Breast epithelium (tissue), 4 donors: Measurements from ENCODE around the gene UNC5B. TPM values are rescaled to one million over a fixed set of nuclear protein-coding genes. Genes with fewer than 3 reads are reported as not detected.

Source experiments
- DNase-seq, 2 donors: peaks; one replicate each; pipeline ENCODE4 v3.0.0-alpha.2; 2019; ENCODE audit warnings: low spot score in 2 of 2
- H3K27ac ChIP-seq, 2 donors: fragments of 200-600 bp; sonication (generic) in 1 of 2; one replicate each; pipeline ENCODE4 v1.5.1; 2016 to 2019; ENCODE audit warnings: mild to moderate bottlenecking in 1 of 2
- H3K27me3 ChIP-seq, 2 donors: fragments of 200-600 bp; sonication (generic) in 1 of 2; one replicate each; pipeline versions ENCODE4 v1.5.1 to v1.6.0; 2017 to 2019; ENCODE audit warnings: control low read depth in 1 of 2, mild to moderate bottlenecking in 1 of 2
- H3K36me3 ChIP-seq: fragments of 200-600 bp; one replicate; pipeline ENCODE4 v1.5.1; 2019
- H3K4me1 ChIP-seq, 2 donors: fragments of 200-600 bp; sonication (generic); one replicate each; pipeline ENCODE4 v1.5.1; 2016 to 2019; ENCODE audit warnings: control low read depth in 1 of 2
- H3K4me3 ChIP-seq, 3 donors: fragments of 200-600 bp; sonication (generic); 1 replicate in 2 of 3; 2 replicates in 1 of 3; pipeline ENCODE4 v1.5.1; 2016 to 2019; ENCODE audit warnings: mild to moderate bottlenecking in 3 of 3, moderate library complexity in 2 of 3
- H3K9me3 ChIP-seq, 2 donors: fragments of 200-600 bp; sonication (generic) in 1 of 2; one replicate each; pipeline ENCODE4 v1.5.1; 2016 to 2019; ENCODE audit warnings: control low read depth in 1 of 2
- POLR2A ChIP-seq: fragments of 450-650 bp; IDR thresholded peaks from one replicate; pipeline ENCODE4 v1.6.1; 2016; ENCODE audit warnings: antibody characterized with exemption, mild to moderate bottlenecking, moderate library complexity
- POLR2AphosphoS5 ChIP-seq, 3 donors: sonication (generic); formaldehyde crosslinking; IDR thresholded peaks; one replicate each; pipeline ENCODE4 v1.6.1; 2017; ENCODE audit warnings: antibody characterized with exemption in 3 of 3
- intact Hi-C: fragments of 100-400 bp; cut with DNase I; formaldehyde crosslinking; loops from one replicate; pipeline ENCODE4 v1.15.1; 2023; ENCODE audit warnings: low total_unique reads
- total RNA-seq, 3 donors: library from RNA; depleted of rRNA; stranded (reverse); fragments of >200 nt; gene quantifications; one replicate each; pipeline ENCODE4 v1.1.0, GENCODE V29; 2016
- TF ChIP-seq, protein P1 (sequence below), 3 donors: fragments of 450-650 bp; IDR thresholded peaks; one replicate each; pipeline ENCODE4 v1.5.1; 2016 to 2017; ENCODE audit warnings: antibody characterized with exemption in 3 of 3, mild to moderate bottlenecking in 3 of 3, moderate library complexity in 3 of 3

UNC5B gene
- total RNA-seq, 3 donors from 2014 or later, result 0.80 to 4.9 (median 3.5) TPM

DNA sequence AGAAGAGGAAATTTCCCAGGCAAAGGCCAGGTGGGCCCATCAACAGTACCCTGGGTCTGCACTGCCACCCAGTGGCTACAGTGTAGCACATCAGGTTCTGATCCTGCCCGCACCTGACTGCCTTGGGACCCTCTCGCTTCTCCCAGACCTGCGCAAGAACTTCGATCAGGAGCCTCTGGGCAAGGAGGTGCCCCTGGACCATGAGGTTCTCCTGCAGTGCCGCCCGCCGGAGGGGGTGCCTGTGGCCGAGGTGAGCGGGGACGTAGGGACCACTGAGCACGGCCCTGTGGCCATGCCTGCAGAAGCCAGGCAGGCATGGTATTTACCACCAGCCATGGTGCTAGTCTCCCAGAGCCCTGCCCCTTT, 72.8 kb downstream of the UNC5B start:
- intact Hi-C loops, result no loop called here
- no peaks in the 10 kb centered on the region for H3K27me3 ChIP-seq
- TF ChIP-seq, protein P1, sequence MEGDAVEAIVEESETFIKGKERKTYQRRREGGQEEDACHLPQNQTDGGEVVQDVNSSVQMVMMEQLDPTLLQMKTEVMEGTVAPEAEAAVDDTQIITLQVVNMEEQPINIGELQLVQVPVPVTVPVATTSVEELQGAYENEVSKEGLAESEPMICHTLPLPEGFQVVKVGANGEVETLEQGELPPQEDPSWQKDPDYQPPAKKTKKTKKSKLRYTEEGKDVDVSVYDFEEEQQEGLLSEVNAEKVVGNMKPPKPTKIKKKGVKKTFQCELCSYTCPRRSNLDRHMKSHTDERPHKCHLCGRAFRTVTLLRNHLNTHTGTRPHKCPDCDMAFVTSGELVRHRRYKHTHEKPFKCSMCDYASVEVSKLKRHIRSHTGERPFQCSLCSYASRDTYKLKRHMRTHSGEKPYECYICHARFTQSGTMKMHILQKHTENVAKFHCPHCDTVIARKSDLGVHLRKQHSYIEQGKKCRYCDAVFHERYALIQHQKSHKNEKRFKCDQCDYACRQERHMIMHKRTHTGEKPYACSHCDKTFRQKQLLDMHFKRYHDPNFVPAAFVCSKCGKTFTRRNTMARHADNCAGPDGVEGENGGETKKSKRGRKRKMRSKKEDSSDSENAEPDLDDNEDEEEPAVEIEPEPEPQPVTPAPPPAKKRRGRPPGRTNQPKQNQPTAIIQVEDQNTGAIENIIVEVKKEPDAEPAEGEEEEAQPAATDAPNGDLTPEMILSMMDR (IDR thresholded peaks at IDR 0.05), result peak in 2 of 3 donors; percentile 71 to 82
- TF ChIP-seq POLR2A (no peak), POLR2AphosphoS5 (IDR thresholded peaks at IDR 0.05) (no peak)
- no peaks in the 10 kb centered on the region for H3K36me3 ChIP-seq
- H3K4me1 ChIP-seq, result no peaks in the 10 kb centered on the region
- no peak overlapping the region for H3K4me3 ChIP-seq
- no peaks in the 10 kb centered on the region for H3K9me3 ChIP-seq
- no peak overlapping the region for H3K27ac ChIP-seq
- DNase-seq, result no peak

GRCh38 chr10:71285986-71286385, 73.6 kb downstream of the UNC5B start:
- TF ChIP-seq, protein P1 (IDR thresholded peaks at IDR 0.05), result no peak
- TF ChIP-seq POLR2AphosphoS5 (IDR thresholded peaks at IDR 0.05) (no peak), POLR2A (no peak)
- no peak for DNase-seq
- Histone ChIP-seq H3K9me3 (no peaks in the 10 kb centered on the region), H3K27ac (no peak overlapping the region), H3K27me3 (no peaks in the 10 kb centered on the region), H3K4me3 (no peak overlapping the region), H3K36me3 (no peaks in the 10 kb centered on the region), H3K4me1 (no peaks in the 10 kb centered on the region)
- intact Hi-C loops, result no loop called here

DNA sequence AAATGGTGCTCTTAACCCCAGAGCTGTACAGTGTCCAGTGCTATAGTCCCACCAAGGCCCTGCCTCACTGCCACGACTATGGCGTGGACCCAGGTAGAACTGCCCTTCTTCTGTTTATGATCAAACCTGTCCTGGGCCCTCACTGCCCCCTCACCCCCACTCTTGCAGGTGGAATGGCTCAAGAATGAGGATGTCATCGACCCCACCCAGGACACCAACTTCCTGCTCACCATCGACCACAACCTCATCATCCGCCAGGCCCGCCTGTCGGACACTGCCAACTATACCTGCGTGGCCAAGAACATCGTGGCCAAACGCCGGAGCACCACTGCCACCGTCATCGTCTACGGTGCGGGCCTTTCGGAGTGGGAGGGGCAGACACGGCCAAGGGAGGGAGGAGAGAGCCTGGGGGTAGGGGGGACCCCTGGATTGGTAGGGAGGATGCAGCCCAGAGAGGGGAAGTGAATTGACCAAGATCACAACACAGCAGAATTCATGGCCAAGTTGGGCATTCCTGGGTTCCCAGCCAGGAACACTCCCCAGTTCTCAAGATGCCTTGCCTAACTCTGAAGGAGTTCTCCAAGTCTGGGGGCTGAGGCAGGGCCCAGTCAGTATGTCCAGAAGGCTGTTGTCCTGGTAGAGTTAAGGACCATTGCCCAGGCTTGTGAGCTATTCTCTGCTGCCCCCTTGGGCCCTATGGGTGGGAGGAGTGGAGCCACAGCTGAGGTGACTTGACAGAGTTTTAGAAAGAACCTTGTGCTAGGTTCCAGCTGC, 74.3 kb downstream of the UNC5B start:
- H3K4me3 ChIP-seq, result no peak overlapping the region
- H3K36me3 ChIP-seq, result no peaks in the 10 kb centered on the region
- DNase-seq, result no peak
- TF ChIP-seq POLR2AphosphoS5 (IDR thresholded peaks at IDR 0.05), result no peak
- no peak for TF ChIP-seq POLR2A
- TF ChIP-seq, protein P1 (IDR thresholded peaks at IDR 0.05), result no peak
- H3K27ac ChIP-seq, result no peak overlapping the region
- no peaks in the 10 kb centered on the region for H3K9me3 ChIP-seq
- H3K27me3 ChIP-seq, result no peaks in the 10 kb centered on the region
- intact Hi-C loops, result no loop called here
- H3K4me1 ChIP-seq, result no peaks in the 10 kb centered on the region

GRCh38 chr10:71287456-71287855, 75.1 kb downstream of the UNC5B start:
- Histone ChIP-seq H3K4me3 (no peak overlapping the region), H3K9me3 (no peaks in the 10 kb centered on the region), H3K36me3 (no peaks in the 10 kb centered on the region), H3K27me3 (no peaks in the 10 kb centered on the region), H3K27ac (no peak overlapping the region), H3K4me1 (no peaks in the 10 kb centered on the region)
- no peak for TF ChIP-seq POLR2AphosphoS5 (IDR thresholded peaks at IDR 0.05)
- TF ChIP-seq, protein P1 (IDR thresholded peaks at IDR 0.05), result no peak
- no peak for TF ChIP-seq POLR2A
- intact Hi-C loops, result no loop called here
- no peak for DNase-seq

- TF ChIP-seq POLR2AphosphoS5 (IDR thresholded peaks at IDR 0.05), result no peak
- TF ChIP-seq, protein P1 (IDR thresholded peaks at IDR 0.05), result no peak
- TF ChIP-seq POLR2A, result no peak
- Histone ChIP-seq H3K4me3 (no peak overlapping the region), H3K4me1 (no peaks in the 10 kb centered on the region), H3K27ac (no peak overlapping the region), H3K27me3 (no peaks in the 10 kb centered on the region), H3K9me3 (no peaks in the 10 kb centered on the region), H3K36me3 (no peaks in the 10 kb centered on the region)
- DNase-seq, result no peak
- intact Hi-C loops, result no loop called here
Measured at GRCh38 chr10:71288461-71288860, 76.1 kb downstream of the UNC5B start.
